NCI-H345 (cell line): ENCODE results near the gene LMCD1.

Source experiments
- DNase-seq: peaks from one replicate; lab custom pipeline; 2025; lab: John Stamatoyannopoulos, UW

Gene LMCD1

DNA sequence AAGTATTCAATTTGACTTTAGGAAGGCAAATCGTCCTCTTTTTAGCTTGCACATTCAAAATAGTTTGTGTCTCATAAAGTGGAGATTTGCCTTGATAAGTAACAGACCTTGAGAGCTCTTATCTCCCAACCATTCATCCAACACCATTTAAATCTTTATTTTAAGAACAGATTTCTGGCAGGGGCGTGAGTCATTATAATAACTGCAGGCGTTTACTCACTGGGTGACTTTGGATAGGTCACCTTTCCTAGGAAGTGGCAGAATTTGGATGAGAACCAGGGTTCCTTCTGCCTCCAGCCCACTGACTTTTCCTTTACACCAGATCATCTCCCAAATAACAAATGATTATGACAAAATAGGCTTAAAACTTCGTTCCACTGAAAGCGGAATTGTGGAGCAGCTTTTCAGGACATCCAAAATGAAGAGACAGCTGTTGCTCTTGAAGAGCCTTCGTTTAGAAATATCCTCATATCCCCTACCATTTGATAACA is 5.0 kb downstream of the LMCD1 start:
- DNase-seq = no peak

DNA sequence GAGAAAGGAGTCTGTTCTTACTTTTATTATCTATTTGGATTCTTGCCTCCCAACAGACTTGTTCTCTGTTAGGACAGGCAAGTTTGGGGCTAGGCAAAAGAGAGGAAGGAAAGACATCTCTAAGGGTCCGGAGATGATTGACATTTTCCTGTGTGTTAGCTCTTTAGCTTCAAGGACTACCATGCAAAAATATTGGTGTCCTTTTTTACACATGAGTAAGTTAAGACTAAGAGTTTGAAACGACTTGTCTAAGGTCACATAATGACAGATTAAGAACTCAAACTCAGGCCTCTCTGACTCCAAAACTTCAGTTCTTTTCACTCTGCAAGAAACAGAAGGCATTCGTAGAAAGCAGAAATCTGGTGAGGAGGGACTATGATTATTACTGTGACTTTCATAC is 5.9 kb downstream of the LMCD1 start:
- DNase-seq = no peak

DNA sequence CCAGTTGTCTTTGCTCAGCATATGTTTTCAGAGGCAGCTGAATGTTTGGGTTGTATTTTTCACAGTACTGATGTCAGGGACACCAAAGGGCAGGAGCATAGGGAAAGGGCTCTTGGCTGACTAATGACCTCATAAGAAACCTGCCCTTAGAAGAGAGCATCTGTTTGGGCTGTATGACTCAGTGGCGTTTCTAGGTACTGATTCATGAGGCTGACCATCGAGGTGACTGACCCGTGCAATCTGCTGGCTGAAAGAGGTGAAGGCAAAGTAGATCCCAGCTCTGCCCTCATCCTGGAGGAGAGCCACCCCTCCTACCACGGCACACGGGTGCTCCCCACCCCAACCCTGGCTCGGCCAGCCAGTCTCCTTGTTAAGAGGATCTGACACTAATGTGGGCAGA is 8.3 kb downstream of the LMCD1 start:
- no peak for DNase-seq

DNA sequence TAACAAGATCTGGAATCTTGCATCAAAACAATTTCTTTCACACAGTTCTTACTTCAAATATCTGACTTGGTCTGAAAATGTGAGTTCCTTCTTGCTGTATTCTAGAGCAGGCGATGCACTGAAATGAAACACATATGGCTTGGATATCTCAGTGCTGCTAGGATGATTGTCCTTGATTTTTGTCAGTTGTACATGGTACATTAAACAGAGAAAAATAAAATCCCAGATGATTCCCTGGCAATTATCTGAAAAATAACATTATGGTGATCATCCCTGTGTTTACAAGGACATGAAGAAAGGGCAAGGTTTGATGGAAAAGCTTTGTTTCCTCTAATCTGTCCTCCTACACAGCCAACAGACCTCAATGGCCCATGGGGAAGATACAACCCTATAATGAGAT is 10.6 kb downstream of the LMCD1 start:
- DNase-seq = no peak

DNA sequence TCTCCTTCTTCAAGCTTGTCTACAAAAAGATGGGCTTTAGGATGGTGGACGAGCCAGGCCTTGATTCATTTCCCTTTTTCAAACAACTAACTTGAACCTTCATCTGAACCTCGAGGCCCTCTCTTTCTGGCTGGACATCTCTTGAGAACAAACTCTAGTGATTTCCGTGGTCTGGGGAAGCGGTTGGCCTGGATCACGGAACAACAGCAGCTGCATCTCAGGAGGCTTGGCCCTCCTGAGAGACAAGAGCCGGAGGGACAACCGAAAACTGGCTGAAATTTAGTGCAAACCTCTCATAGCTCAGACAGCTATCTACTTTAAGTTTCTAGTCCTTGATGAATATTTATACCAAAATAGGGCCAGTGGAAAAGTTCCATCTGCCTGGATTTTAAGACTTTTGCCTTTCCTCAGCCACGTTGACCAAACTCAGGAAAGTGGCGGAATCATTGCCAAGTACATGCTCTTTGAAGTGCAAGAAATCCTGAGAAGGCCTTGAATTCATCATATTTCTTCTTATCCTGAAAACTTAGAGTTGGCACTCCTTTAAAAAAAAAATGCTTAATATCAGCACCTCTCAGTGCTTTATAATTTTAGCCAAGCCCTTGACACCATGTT is 14.5 kb downstream of the LMCD1 start:
- DNase-seq = no peak

DNA sequence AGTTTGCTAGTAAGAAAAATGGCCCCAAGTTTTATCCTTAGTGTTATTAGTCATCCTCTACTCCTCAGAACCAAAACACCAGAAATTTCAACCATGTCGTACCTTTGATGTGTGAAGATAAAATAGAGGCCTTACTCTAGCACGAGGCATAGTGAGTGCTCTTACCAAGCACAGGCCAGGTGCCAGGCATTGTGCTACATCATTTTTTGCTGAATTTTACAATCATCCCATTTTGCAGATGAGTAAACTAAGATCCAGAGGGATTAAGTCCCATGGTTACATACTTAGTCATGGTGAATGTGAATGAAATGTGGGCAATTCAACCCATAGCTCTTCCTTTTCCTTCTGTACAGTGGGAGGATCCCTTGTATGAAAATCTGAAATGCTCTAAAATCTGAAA is 15.2 kb downstream of the LMCD1 start:
- no peak for DNase-seq

DNA sequence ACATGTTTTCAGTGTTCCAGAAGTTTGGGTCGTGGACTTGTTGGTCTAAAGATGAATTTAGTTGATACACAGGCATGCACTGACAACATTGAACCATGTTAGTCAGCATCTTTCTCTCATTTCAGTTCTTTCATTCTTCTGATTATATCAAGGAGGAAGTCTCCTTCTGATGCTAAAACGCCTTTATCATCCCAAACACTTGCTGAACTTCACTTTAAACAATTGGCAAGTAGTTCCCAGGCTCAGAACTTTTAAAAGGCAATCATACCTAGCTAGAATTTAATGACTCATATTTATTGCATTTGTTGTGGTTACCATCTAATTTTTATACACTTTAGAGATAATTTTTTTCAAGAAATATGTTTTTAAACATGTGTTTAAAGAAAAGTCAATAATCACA is 15.9 kb downstream of the LMCD1 start:
- no peak for DNase-seq

DNA sequence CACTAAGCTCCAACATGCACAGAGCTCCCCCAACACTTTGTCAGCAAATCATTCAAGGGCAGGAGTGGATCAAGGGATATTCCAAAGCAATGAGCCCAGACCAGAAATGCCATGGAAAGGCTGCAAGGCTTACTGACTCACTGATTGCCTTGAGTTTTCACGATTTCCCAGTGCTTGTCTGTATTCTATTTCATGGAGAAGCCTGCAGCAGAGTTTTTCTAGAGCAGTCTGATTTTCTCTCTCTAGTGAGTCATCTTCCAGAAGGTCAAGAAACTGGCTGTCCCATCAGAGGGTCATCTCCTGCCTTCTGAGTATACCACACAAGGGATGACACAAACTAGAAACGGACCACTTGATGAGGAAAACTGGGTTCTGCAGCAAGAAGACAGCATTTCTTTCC is 16.5 kb downstream of the LMCD1 start:
- no peak for DNase-seq

DNA sequence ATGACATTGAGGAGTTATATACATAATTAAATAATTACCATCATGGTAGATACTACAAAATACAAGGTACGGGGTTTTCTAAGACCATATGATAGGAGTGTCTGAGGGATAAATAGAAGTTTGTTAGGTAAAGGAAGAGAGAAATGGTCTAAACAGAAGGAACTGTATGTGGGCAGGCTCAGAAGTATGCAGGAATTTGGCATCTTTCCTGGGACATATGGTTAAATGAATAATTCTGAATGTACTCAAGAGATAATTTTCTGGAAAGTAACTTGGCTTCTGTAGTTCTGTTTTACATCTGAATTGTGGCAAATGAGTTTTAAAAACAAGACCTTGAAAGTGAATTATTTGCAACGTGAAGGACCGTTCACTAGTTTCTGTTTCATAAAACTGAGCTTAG is 17.5 kb downstream of the LMCD1 start:
- DNase-seq = no peak

DNA sequence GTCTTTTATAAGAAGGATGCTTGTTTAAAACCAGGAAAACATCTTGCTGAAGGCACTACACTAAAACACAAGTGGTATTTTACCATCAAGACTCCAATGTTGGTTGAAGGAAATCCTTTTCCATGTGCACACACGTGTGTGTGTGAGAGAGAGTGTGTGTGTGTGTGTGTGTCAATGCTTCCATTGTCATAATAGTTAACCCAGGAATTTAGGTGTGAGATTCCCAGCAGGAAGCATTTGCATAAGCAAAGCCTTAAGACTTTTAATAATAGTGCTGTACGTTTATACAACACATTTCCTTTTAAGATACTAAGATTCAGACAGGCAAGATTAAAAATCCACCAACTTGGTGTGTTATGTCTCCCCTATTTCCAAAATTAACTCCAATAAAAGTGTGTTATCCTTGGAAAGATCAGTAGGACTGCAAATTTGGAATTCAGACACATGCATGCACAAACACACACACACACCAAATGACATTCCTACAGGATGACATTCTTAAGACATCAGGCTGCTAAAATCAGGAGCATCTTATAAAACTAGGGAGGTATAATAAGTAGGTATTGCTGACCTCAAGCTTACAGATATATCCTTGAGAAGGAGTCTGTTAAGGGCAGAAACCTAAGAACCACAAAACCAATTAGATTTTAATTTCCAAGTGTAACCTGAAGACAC is 18.3 kb downstream of the LMCD1 start:
- DNase-seq = no peak

DNA sequence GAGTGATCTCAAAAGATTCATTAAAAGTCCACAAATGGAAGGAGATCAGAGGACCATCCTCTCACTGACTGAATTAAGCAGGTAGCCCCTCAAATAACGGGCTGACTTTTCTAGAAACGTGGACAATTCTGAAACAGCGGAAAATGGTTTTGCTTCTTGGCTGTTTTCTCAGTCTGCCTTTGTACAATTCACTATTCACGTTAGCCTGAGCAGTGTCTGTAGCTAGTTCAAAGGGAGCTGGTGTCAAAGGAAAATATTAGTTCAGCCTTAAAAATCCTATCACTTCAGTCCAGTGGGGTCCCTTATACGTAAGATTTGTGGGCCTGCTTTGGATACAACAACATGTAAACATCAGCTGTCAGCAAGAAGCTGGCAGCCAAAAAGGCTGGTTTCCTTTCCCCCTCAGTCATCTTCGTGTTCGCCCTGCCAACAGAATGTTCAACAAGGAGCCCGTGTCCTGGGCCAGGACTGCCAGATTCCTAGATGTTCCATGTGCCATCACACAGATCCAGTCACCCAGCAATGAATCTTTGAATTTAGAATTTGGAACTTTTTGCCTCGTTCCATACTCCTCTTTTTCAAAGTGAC is 19.3 kb downstream of the LMCD1 start:
- DNase-seq = no peak

DNA sequence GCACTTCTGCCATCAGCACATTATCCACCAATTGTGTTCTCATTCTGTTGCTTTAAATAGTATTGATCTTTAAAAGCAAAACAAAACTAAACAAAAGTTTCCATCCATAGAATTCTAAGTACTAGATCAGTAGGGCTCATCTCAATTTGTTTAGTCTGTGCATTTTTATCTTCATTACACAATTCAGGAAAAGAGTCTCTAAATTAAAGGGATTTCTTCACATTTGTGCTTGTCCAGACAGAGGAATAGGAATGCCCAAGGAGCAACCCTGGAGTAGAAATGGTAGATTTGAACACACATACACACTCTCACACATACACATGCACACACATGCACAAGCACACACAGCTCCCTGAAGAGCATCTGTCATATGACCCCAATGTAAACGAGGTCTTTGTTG is 21.4 kb downstream of the LMCD1 start:
- no peak for DNase-seq

DNA sequence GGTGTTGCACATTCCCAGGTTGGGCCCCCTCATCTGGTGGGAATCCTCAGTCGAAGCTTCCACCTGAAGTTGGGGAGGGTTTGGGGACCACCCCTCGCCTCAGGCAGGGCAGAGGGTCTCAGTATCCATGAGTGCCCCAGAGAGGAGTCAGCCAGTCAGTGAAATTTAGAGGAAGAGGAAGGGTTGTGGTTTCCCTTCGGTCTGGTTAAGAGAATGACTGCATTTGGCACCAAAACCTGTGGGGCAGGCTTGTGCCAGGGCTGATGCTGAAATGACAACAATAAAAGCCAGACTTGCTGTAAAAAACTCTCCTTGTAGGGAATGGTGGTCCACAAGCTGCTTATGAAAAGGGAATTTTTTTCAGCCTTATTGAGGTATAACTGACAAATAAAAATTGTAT is 22.6 kb downstream of the LMCD1 start:
- DNase-seq = no peak

DNA sequence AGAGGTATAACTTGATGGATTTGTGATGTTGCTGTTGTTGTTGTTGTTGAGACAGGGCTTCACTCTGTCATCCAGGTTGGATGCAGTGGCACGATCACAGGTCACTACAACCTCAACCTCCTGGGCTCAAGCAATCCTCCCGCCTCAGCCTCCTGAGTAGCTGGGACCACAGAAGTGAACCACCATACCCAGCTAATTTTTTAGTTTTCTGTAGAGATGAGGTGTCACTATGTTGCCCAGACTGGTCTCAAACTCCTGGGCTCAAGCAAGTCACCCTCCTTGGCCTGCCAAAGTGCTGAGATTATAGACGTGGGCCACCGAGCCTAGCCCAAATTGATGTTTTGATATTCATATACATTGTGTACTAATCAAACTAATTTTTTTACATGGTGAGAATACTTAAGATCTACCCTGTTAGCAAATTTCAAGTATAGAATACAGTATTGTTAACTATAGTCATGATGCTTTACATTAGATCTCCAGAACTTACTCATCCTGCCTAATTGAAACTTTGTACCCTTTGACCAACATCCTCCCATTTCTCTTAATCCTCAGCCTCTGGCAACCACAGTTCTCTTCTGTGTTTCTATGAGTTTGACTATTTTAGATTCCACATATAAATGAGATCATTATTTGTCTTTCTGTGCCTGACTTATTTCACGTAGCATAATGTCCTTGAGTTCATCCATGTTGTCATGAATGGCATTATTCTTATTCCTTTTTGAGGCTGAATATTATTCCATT is 23.2 kb downstream of the LMCD1 start:
- DNase-seq = no peak

DNA sequence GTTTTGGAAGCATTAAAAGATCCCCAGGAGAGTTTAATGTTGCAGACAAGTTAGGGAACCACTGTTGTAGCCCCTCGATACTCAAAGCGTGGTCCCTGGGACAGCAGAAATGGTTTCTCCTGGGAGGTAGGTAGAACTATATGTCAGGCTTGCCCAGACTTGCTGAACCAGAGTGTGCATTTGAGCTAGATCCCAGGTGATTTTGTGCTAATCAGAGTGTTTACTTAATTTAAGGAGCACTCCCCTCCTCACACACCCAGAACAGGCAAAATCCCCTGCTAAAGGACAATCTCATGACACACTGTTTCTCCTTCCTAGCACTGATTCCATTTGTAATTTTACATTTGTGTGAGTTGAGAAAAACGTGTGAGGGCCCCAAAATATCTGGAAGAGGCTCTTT is 24.3 kb downstream of the LMCD1 start:
- no peak for DNase-seq

DNA sequence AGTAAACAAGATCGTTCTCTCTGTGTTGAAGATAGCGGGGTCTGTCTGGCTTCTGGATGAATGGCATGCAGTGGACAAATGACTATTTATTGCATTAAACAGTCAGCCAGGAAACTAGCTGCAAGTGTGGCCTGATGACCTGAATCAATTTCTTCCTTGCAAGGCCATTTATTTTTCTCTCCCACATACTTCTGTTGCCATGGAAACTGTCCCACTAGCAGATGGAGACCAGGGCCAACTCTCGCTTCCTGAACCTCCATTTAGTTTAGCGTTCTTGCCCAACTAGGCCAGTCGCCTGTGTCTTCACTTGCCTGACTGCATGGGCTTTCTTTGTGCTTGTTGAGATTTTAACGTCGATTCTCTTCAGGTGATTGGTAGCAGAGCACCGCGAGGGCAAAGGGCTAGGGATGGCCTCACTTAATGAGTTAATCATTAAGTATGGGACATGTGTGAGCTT is 27.6 kb downstream of the LMCD1 start:
- DNase-seq = no peak

DNA sequence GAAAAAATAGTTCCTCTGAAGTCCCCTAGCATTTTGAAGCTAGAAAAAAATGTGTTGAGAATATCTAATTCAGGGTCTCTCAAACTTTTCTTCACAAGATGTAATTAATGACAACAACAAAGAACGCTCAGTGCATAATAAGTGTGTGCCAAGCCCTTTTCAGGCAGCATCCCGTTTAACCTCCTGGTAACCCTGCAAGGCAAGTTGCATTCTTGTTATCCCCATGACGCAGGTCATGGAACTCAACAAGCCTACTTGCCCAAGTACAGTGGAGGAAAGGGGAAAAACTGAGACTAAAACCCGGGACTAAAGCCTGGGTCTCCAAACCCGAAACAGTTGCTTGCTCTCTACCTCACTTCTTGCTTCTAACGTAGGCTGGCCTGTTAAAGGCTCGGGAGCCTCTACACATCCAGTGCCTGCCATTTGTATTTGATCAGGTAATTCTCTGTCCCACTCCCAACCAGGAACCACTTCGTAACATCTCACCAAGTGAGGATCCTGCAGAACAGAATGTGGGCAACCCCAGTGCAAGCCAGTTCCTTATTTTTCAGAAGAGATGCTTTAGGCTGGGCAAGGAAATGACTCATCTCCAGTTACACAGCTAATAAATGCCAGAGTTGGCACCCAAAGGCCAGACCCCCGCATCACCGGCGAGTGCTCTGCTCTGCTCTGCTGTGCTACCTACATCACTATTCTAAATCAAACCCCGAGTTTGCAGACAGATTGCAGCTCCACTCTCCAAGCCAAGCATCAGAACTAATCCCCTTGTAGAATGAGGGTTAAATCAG is 28.3 kb downstream of the LMCD1 start:
- no peak for DNase-seq

DNA sequence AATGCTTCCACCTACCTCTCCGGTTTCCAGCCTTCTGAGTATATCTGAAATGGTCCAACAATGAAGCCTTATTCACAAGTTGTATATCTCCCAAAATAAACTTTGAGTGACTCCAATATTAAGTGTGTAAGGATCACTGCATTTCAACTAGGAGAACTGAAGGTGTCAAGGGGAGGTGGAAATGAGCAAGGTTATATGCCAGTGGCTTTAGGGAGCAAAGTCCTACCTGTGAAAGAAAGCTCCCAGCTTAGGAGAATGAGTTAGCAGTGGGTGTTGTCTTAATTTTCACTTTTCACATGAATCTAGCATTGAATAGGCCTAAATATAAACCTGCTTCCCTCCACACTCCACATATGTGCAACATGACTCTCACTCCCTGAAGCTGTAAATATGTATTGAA is 29.0 kb downstream of the LMCD1 start:
- no peak for DNase-seq

DNA sequence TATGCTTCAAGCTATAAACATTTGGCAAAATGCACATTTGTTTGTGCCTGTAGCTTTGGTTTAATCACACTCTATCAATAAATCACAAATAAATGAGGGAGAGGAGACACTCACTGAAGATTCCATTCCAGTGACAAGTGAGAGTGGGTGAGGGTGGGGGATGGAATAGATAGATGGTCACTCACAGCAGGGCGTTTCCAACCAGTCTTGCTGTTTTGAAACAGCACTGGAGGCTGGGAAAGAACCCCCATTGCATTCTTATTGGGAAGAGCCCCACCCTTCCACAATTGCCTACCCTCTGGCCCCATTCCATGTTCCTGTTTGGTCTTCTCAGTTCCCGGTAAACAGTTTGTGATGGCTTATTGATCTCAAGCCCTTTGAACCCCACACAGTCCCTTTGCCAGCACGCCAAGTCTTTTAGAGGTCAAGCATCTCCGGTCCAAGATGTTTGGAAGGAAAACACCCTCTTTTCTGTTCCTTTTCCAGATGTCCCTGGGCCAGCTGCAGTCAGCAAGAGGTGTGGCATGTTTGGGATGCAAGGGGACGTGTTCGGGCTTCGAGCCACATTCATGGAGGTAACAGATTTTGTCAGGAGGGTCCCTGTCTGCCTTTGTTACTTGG is 30.7 kb downstream of the LMCD1 start:
- DNase-seq = no peak

DNA sequence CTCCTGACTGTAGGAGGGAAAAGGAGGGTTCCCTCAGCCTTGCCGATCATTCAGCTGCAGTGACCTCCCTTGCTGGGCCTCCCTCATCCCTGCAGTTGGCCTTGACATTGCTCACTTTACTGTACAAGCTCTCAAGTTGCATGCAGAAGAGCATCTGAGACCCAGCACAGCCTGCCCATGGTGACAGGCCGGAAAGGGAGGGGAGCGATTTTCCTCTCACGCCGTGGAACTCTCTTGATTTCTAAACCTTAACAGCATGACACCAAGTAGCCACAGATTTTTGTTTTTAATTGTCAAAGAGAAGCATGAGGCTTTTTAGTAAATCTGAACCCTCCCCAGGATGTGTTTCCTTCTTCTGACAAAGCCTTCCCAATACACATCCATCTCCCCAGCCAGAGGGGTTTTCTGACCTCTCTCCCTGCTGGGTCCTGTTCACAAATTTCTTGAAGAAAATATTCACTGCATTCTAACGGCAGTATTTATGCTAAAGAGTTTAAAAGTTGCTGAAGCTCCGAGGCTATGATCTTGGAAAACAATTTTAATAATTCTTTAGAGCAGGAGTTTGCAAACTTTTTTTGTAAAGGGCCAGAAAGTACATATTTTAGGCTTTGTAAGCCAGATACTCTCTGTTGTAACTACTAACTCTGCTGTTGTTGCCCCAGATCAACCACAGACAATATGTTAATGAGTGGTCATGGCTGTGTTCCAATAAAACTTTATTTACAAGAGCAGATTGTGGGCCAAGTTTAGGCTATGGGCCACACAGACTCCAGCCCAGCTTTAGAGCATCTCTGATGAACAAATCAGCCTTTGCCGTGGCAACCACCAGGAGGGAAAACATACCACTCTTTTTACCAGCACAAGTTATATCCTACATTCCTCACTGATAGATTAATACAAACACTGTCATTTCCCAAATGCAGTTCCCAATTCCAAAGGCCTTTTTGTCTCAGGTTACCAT is 34.8 kb downstream of the LMCD1 start:
- DNase-seq = no peak
